Medulla oblongata (tissue), 1 donor: Measurements from ENCODE around the gene GNB1.
"Not testable (repeated sequence)": the region's sequence is repeated elsewhere in the genome, so short reads cannot be mapped to it uniquely, and the experiment has no call there.

ENCODE experiments used
- DNase-seq: peaks from one replicate; pipeline ENCODE4 v3.0.0-alpha.2; 2015; ENCODE audit errors: extremely low spot score

GNB1 gene

DNA sequence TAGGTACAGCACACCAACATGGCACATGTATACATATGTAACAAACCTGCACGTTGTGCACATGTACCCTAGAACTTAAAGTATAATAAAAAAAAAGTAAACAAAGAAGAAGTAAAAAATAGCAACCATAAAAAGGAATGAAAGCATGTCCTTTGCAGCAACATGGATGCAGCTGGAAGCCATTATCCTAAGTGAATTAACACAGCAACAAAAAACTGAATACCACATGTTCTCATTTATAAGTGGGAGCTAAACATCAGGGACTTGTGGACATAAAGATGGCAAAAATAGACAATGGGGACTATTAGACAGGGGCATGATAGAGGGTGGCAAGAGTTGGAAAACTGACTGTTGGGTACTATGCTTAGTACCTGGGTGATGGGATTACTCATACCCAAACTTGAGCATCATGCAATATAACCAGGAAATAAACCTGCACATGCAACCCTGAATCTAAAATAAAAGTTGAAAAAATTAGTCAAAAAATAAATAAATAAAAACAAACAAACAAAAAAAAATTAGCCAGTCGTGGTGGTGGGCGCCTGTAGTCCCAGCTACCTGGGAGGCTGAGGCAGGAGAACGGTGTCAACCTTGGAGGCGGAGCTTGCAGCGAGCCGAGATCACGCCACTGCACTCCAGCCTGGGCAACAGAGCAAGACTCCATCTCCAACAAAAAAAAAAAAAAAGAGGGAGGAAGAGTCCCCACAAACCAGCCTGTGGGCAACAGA lies 30.8 kb downstream of the GNB1 start:
- not testable (repeated sequence) for DNase-seq

DNA sequence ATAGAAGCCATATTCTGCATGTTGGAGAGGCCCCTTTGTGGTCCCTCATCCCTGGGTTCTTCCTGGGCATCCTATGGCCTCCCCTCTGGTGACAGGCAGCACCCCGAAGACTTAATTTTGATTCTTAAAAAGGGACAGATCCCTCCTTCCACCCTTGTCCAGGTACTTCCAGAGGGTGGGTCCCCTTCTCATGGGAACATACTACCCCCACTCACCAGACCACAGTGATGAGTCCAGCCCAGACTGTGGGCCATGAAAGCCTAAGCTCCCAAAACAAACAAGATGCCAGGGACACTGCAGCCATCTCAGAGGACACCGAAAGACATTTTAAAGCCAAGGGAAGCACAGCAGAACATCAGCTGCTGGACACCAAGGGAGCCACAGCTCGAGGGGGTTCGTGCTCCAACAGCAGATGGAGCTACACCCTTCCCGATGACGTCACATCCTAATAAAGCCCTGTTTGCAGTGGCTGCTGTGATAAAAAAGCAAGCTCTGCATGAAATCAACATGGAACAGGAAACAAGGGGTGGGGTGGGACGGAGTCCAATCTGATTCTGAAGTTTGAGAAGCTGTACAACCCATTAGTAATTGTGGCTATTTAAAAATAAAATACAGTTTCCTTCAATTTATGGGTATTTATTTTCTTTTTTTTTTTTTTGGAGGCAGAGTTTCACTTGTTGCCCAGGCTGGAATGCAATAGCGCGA lies 32.4 kb downstream of the GNB1 start:
- peak; percentile 76 for DNase-seq

DNA sequence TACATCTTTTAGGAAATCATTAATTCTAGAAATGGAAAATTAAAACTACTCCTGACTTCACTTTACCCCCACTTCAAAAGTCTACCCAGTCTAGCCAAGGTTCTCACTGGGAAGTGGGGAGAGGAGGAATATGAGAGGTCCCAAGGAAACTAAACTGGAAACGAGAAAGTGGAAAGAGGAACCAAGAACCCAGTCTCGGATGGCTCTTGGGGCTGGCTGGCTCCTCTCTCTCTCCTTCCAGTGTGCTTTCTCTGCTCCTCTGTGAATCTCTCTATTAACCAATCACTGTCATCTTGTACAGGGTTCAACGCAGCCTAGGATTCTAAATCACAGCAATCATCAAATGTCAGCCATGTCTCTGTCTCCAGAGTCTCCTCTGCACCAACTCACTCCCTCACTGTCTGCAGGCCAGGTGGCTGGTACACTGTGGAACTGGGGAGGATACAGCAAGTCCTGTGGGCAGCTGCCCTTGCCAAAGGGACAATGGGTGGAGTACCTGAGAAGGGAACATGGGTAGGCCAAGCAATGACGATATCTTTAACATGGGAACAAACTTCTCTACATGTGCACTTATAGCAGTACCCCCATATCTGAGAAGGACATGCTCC lies 33.7 kb downstream of the GNB1 start:
- no peak for DNase-seq

DNA sequence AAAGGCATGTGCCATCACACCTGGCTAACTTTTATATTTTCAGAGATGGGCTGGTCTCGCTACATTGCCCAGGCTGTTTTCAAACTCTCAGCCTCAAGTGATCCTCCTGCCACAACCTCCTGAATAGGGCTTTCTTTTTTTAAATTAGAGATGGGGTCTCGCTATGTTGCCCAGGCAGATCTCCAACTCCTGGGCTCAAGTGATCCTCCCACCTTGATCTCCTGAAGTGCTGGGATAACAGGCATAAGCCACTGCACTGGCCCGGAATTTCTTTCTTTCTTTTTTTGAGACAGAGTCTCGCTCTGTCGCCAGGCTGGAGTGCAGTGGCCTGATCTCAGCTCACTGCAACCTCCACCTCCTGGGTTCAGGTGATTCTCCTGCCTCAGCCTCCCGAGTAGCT lies 34.7 kb downstream of the GNB1 start:
- DNase-seq, result not testable (repeated sequence)

DNA sequence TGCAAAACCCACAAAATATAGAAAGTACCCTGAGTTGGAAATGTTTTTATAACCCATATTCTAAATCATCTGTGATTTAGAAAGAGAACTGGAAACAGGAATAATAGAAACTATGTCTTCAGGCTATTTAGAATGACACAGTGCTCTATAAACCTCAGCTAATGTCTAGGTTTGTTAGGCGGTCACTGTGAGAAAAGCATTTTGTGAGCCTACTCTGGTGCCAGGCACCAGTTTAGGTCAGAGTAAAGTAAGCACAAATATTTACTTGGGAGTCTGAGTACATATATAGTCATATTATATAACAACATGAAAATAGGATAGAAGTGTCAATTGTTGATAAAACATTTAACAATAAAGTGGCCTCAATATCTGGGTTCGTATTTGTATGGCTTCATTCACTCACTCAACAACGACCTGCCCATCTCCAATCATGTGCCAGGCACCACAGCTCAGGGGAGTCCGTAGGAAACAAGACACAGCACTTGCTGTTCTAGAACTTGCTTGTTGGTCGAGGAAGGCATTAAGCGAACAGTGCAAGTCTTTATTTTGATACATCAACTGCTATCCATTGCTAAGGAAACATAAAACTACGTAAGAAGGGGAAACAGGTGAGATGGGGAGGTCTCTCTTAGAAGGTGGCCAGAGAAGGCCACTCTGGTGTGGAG lies 37.2 kb downstream of the GNB1 start:
- peak; percentile 68 for DNase-seq

DNA sequence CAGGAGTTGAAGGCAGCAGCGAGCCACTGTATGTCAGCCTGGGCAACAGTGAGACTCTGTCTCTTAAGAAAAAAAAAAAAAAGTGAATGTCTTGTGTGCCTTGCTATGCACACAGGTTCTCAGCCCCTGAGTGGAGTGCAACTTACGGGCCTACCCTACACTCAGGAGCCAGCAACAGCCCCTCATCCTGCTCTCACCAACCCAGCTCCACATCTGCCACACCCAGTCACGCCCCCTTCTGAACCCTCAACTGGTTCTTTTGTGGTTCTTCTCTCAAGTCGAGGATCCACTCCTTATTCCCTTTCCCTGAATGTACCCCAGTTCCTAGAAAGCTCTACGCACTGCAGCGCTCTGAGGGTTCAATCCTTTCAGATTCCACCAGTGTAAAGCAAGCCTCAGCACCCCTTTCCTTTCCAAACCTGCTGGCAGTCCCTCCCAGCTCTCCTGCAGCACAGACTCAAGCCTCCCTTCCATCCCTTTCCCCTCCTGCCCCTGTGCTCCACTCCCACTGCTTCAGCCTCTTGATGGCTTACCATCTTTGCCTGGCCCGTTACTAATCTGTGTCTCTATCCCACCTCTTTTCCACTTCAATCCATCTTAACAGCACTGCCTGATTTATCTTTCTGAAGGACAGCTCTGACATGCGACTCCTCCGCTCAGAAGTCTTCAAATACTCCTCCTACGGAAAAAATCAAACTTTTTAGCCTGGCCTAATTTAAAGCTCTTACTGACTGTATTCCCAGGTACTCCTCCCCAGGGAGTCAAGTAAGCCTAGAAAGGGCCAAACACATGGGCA lies 38.1 kb downstream of the GNB1 start:
- DNase-seq, result no peak

DNA sequence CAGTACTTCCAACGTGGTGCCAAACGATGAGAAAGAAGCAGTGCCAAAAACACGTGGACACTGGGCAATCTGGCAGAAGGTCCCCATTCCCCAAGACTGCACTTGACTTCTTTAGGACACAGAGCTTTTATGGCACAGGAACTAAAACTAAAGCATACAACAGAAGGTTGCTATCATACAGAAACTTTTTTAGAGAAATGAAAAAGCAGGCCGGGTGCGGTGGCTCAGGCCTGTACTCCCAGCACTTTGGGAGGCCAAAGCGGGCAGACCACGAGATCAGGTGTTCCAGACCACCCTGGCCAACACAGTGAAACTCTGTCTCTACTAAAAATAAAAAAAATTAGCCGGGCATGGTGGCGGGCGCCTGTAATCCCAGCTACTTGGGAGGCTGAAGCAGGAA lies 43.0 kb downstream of the GNB1 start:
- DNase-seq, result no peak

DNA sequence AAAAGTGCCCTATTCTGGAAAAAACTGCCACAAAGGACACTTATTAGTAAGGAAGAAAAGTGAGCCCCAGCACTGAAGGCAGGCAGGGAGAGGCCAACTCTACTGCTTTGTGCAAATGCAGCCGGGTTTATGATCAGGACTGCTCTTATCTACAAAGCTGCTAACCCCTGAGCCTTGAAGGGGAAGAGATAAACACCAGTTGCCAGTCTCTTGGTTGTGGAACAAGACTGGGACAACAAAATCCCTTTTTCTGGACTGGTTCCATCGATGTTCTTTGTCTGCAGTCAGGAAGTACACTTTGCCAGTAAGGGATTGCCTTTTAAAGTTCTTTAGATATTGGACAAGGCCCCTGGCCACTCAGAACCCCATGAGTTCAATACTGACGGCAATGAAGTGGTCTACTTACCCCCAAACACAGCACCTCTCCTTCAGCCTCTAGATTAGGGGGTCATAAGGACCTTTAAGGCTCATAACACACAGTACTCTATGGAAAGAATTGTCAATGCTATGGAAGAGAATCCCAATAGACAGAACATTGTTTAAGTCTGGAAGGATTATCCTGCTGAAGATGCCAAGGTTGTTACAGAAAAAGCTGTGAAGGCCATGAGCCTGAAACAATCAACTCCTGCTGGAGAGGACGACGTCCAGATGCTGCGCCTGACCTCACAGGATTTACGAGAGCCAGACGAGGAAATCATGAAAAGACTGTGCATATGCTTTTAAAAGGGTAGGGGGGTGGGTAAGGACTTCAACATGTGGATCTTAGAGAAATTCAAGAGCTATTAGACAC lies 43.6 kb downstream of the GNB1 start:
- DNase-seq, result no peak

DNA sequence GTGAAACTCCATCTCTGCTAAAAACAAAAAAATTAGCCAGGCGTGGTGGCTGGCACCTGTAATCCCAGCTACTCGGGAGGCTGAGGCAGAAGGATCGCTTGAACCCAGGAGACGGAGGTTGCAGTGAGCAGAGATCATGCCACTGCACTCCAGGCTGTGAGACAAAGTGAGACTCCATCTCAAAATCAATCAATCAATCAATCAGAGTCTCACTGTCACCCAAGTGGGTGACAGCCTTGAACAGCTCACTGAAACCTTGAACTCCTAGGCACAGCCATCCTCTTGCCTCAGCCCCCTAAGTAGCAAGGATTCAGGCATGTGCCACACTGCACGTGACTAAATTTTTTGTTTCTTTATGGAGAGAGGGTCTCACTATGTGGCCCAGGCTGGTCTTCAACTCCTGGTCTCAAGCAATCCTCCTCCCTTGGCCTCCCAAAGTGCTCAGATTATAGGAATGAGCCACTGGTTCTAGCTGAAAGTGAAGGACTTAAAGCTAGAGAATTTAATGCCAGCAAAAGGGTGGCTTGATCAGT lies 44.4 kb downstream of the GNB1 start:
- DNase-seq, result no peak

DNA sequence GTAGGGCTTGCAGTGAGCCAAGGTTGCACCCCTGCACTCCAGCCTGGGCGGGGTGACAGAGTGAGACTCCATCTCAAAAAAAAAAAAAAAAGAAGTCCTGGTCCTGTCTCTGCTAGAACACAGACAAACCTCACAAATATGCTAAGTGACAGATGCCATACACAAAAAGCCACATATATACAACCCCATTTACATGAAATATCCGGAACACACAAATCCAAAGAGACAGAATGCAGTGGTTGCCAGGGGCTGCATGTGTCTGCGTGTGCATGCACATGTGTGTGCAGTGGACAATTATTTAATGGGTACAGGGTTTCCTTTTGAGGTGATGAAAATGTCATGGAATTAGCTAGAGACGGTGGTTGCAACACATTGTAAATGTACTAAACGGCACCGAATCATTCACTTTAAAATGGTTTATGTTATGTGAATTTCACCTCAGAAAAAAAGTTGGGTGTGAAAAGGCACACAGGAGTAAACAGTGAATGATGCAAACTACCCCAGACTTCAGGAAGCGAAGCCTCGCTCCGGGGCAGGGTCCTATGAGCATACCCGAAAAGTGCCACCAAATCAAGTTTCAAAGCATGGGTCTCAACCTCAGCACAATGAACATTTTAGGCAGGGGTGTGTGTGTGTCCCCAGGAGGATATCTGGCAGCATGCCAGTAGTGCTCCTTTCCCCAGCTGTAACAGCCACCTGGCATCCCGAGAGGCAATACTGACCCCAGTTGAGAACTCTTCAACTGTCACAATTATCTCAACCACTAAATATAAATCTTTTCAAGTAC lies 48.3 kb downstream of the GNB1 start:
- DNase-seq, result no peak

DNA sequence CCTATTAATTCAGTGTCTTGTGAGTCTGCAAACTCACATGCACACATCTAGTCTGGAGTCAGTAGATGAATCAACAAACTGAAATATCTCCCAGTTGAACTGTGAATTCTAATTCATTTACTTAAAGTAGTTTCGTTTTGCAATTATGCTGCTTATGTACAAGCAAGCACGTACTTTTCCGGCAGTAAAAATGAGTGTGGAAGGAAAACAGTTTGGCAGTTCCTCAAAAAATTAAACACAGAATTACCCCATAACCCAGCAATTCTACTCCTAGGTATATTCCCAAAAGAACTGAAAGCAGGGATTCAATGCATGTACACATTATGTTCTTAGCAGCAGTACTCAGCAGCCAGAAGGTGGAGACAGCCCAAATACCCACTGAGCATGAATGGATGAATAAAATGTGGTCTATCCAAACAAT lies 49.3 kb downstream of the GNB1 start:
- DNase-seq, result no peak

DNA sequence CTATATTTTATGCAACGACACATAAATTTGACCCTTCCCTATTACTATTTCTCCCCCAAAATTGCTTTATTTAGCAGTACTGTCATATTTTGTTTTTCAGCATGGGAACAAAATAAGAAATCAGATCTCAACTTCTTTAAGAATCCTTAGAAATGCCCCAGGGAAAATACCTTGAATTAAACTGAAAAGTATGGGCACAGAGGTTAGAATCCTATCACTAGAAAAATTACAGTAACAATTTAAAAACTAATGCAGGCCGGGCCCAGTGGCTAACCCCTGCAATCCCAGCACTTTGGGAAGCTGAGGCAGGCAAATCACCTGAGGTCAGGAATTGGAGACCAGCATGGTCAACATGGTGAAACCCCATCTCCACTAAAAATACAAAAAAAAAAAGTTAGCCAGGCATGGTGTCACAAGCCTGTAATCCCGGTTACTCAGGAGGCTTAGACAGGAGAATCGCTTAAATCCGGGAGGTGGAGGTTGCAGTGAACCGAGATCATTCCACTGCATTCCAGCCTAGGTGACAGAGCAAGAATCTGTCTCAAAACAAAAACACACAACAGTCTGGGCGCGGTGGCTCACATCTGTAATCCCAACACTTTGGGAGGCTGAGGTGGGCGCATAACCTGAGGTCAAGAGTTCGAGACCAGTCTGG lies 51.4 kb downstream of the GNB1 start:
- DNase-seq, result no peak

DNA sequence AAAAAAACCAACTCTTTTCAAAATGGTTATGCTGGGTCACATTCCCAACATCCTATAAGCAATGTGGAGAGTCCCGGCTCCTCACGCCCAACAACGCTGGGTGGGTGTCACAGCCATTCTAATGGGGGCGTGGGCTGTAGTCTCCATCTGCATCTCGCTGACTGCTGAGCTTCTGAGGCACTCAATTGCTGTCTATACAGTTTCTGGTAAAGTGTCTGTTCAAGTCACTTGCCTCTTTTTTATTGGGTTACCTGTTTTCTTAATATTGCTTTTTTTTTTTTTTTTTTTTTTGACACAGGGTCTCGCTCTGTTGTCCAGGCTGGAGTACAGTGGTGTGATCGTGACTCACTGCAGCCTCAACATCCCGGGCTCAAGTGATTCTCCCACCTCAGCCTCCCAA lies 54.8 kb downstream of the GNB1 start:
- DNase-seq, result no peak

DNA sequence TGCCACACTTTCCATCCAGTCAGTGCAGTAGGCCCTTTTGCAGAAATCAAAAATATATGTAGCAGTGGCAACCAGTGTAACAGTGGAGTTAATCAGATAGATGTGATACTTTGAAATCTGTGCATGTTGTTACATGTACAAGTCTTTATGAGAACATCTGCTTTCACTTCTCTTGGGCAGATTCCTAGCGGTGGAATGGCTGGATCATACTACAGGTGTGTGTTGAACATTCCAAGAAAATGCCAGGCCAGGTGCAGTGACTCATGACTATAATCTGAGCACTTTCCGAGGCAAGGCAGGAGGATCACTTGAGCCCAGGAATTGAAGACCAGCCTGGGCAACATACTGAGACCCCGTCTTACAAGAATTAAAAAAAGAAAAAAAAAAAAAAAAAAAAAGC lies 55.3 kb downstream of the GNB1 start:
- DNase-seq, result no peak

DNA sequence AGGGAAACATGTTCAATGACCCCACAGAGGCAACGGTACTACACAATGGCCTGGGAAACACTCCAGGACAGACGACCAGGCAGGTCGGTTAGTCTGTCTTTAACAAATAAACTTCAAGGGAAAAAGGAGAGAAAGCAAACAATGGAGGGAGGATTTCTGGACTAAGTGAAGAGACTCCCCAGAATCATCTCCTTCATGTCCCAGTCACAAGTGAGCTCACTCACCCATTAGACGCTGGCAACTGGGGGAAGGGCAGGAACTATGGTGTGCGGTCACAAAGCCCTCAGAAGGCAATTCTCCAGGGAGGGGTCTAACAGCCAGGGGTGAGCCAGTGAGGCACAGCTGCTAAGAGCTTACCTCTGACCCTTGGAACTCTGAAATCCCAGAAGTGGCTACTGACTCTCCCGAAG lies 57.0 kb downstream of the GNB1 start:
- DNase-seq, result peak; percentile 70

DNA sequence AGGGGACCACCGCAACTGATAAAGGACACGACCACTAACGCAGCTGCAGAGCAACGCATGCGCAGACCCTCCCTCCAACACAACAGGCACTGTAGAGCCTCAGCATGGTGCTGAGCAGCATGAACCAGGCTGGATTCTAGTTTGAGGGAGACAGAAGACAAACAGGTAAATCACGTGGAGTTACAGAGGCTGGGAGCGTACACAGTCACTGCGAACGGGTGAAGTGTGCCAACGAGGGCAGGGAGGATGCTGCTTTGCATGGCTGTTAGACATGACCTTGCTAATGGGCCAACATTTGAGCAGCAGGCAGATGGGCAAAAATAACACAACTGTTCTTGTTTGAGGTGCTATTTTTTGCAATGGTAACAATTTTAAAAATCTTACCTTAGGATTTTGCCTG lies 57.4 kb downstream of the GNB1 start:
- DNase-seq, result no peak

DNA sequence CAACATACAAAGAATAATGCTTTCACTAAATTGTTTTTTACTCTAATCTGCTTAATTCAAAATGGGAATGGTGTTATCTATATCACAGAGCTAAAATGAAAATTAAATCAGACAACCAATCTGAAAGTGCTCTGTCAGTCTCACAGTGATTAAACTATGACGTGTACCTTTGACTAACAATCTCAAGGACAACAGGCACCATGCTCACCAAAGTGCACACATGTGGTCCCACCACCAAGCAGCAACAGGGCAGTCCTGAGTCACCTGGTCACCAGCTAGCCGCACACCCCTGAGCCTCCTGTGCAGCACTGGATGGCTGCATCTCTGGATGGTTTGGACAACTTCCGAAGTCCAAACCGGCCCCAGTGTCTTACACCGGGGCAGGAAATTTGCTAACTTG lies 58.1 kb downstream of the GNB1 start:
- no peak for DNase-seq

DNA sequence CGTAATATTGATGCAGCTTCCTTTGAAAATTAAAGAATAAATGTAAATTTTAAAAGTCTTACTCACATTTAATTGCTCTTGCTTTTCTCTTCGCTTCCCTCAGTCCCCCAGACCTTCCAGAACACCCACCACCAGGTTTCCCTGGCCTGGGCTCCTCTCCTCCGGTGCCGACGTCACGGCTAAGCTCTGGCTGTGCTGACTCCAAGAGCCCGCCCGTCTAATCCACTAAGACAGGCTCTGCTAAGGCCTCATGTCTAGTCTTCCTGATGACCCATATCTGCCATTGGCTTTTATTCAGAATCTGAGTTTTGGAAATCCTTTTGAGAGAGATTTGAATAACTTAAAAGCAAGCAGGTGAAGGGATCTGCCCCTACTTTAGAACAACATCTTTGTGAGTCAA lies 58.7 kb downstream of the GNB1 start:
- DNase-seq, result no peak

DNA sequence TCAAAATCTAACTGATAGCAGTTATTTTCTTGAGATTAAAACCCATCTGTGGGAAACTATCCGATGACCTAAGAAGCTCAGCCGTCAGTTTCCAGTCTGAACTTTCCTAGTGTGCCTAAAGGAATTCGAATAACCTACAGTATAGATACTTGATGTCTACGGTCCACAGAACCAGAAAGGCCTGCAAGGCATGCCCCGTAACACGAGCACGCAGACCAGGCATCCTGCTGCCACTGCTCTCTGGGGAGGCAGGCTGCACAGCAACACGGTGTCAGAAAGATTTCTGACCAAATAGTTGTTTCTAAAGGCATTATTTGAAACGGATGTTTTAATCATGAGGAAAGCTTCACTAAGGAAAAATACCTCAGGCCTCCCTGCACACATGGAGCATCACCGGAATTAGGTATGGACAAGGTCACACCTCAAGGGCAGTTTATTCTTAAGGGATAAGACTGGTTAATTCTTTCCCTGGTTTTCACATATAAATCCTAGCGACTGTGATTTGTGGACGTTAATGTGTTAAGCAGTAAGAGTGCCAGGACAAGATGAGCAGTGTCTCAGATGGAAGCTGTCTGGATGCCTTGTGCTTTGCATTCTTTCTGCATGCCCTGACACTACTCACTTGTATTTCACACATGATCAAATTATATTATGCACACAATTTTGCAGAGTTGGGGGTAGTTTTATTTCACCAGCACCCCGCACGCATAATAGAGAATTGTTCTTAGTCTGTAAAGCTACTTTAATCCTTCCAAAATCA lies 63.6 kb downstream of the GNB1 start:
- DNase-seq, result no peak
